Prostate gland (tissue), 2 donors: Measurements from ENCODE around the gene FGF22.
"Not testable (repeated sequence)": the region's sequence is repeated elsewhere in the genome, so short reads cannot be mapped to it uniquely, and the experiment has no call there.

Experiments used
- POLR2A ChIP-seq: fragments of 450-650 bp; IDR thresholded peaks from one replicate; pipeline ENCODE4 v1.6.1; 2016; ENCODE audit warnings: antibody characterized with exemption, mild to moderate bottlenecking
- POLR2AphosphoS5 ChIP-seq: sonication (generic); formaldehyde crosslinking; IDR thresholded peaks from one replicate; pipeline ENCODE4 v1.6.1; 2017; ENCODE audit warnings: antibody characterized with exemption
- TF ChIP-seq, protein P1 (sequence below), 4 experiments: fragments of 200-600 bp in 2 of 4; fragments of 450-650 bp in 2 of 4; sonication (generic) in 2 of 4; IDR thresholded peaks; 1 replicate in 3 of 4; 2 replicates in 1 of 4; pipeline ENCODE4 v1.5.1; 2016 to 2019; ENCODE audit warnings: antibody characterized with exemption in 4 of 4, mild to moderate bottlenecking in 2 of 4, moderate library complexity in 2 of 4

- TF ChIP-seq POLR2AphosphoS5, POLR2A: not testable (repeated sequence)
- TF ChIP-seq, protein P1, sequence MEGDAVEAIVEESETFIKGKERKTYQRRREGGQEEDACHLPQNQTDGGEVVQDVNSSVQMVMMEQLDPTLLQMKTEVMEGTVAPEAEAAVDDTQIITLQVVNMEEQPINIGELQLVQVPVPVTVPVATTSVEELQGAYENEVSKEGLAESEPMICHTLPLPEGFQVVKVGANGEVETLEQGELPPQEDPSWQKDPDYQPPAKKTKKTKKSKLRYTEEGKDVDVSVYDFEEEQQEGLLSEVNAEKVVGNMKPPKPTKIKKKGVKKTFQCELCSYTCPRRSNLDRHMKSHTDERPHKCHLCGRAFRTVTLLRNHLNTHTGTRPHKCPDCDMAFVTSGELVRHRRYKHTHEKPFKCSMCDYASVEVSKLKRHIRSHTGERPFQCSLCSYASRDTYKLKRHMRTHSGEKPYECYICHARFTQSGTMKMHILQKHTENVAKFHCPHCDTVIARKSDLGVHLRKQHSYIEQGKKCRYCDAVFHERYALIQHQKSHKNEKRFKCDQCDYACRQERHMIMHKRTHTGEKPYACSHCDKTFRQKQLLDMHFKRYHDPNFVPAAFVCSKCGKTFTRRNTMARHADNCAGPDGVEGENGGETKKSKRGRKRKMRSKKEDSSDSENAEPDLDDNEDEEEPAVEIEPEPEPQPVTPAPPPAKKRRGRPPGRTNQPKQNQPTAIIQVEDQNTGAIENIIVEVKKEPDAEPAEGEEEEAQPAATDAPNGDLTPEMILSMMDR (IDR thresholded peaks at IDR 0.05), result not testable (repeated sequence)
Observed at GRCh38 chr19:621191-621590, 18.5 kb upstream of the FGF22 start.
